NCI-H1105 (cell line): ENCODE measurements around the gene CORO2A.

Experiments
- DNase-seq: peaks from one replicate; lab custom pipeline; 2025; lab: John Stamatoyannopoulos, UW

The CORO2A gene

GRCh38 chr9:98219794-98220370, 27.4 kb upstream of the CORO2A start:
- DNase-seq = no peak

DNA sequence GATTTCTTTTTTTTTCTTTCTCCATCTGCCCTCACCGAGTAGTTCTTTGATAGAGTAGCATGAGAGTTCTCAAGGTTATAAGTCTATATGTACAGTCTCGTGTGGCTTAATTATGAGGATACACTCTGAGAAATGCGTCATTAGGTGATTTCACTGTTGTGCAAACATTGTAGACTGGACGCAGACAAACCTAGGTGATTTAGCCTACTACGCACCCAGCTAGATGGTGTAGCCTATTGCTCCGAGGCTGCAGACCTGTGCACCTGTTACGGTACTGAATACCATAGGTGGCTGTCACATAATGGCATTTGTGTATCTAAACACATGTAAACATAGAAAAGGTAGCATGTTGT, 26.9 kb upstream of the CORO2A start:
- no peak for DNase-seq

DNA sequence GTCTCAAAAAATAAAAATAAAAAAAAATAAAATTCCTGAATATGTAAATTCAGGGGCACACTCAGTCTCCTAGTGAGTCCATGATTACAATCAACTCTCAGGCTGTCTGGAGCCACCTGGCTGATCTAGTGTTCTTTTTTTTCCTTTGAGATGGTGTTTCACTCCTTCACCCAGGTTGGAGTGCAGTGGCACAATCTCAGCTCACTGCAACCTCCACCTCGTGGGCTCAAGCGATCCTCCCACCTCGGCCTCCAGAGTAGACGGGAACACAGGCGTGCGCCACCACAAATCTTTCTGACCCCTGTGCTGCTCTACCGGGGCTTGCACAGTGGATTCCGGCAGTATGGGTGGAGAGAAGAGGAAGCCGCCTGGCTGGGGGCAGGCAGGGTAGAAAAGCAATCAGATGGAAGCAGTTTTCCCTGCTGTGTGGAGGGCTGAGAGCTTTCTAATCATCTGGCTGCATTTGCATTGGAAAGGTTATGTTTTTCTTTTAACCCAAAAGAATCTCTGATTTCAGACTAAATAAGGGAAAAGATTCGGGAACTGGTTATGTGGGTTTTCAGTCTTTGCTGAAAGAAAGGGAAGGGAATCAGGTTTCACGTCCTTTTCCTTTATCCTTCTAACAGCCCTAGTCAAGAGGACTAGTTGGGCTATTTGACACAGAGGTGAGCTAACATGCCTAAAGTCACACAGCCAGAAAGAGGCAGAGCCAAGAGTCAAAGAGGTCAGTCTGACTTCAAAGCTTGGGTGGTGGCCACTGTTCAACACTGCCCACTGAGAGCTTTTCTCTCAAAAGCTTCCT, 26.3 kb upstream of the CORO2A start:
- no peak for DNase-seq

- DNase-seq = no peak
Observed at GRCh38 chr9:98217255-98217654, 24.8 kb upstream of the CORO2A start.

- no peak for DNase-seq
Observed at GRCh38 chr9:98216391-98216790, 24.0 kb upstream of the CORO2A start.

- DNase-seq = no peak
Observed at GRCh38 chr9:98215821-98216220, 23.4 kb upstream of the CORO2A start.

GRCh38 chr9:98215271-98215670, 22.8 kb upstream of the CORO2A start:
- DNase-seq = no peak

- no peak for DNase-seq
Observed at GRCh38 chr9:98214811-98215210, 22.4 kb upstream of the CORO2A start.

- DNase-seq = no peak
Observed at GRCh38 chr9:98211260-98211659, 18.8 kb upstream of the CORO2A start.

DNA sequence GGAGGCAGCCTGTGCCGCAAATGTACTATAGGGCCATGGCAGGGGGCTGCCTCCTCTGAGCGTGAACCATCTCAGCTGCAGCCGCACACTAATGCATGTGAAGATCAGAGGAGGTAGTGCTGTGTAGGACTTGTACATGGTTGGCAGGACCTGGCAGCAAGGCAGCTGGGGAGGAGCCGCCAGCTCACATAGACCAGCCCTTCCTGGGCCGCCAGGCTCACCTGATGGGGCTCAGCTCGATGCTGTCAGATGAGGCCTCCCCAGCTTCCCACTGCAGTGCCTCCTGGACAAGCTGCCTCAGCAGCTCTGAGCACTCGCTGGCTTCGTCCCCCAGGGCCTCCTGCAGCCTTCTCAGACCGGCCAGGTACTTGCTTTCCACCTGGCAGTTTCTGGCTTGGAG, 18.0 kb upstream of the CORO2A start:
- no peak for DNase-seq

GRCh38 chr9:98209530-98209929, 17.1 kb upstream of the CORO2A start:
- no peak for DNase-seq

DNA sequence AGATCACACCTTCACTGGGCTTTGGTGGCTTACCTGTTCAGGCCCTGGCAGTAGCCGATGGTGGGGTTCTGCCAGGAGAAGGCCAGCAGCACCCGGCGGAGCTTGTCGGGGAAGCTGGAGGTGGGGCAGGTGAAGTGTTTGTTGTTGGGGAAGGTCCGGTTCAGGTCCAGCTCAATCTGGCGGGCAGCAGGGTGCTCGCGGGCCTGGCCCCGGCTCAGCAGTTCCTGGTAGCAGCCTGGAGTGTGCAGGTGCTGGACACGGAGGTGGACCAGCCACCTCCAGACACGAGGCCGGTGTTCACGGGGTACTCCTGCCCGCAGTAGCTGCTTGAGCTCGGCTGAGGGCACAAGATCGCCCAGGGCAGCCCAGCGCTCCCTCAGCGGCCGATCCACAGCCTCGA, 16.2 kb upstream of the CORO2A start:
- DNase-seq = no peak

DNA sequence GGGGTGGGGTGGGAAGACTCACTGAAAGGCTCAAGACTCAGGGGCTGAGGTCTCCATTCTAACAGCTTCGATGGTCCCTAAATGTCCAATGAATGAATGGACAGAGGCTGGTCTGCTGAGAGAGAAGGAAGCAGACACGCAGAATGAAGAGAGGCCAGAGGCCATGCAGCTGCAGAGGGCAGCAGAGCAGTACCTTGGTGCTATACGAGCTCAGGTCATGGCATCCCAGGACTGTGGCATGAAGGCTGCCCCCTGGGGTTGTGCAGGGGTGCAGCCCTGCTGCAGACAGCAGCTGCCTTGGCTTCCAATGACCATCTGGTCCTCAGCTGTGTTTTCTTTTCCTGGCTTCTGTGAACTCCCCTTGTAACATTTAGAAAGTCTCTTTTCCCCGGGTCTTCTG, 15.2 kb upstream of the CORO2A start:
- no peak for DNase-seq

- DNase-seq = no peak
Observed at GRCh38 chr9:98206754-98207153, 14.3 kb upstream of the CORO2A start.

GRCh38 chr9:98204692-98205091, 12.3 kb upstream of the CORO2A start:
- DNase-seq = no peak

DNA sequence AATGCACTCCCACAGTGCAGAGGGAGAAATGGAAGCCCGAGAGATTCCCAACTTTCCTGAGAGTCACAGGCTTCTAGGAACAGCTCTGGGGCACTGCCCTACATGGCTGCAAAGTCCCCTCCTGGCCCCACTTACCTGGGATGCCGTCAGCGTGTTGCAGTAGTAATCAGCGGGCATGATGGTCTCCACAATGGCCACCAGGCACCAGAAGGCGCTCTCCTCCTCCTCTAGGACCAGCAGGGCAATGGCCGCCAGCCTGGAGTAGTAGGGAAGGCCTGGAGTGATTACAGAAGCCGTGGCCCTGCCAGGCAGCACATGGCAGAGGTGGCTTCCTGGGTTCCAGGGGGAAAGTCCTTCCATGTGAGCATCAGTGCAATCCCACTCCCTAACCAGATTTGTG, 10.7 kb upstream of the CORO2A start:
- no peak for DNase-seq

DNA sequence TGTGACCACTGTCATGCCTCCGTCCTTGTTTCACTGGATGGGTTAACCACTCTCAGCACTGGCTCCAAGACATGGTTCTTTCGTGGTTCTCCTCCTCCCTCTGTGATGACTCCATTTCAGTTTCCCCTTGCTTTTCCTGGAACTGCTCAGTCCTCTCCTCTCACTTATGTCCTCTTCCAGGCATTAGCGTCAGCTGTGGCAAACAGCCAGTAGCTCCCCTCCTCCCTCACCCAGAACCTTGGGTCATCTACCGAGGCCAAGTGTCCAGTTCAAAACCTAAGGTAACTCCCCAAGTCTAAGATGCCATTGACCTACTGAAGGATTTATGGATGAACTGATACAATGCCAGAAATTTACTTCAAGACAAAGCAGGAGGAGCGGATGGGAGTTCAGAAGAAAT, 9.8 kb upstream of the CORO2A start:
- DNase-seq = no peak

GRCh38 chr9:98201749-98202148, 9.3 kb upstream of the CORO2A start:
- DNase-seq = no peak

DNA sequence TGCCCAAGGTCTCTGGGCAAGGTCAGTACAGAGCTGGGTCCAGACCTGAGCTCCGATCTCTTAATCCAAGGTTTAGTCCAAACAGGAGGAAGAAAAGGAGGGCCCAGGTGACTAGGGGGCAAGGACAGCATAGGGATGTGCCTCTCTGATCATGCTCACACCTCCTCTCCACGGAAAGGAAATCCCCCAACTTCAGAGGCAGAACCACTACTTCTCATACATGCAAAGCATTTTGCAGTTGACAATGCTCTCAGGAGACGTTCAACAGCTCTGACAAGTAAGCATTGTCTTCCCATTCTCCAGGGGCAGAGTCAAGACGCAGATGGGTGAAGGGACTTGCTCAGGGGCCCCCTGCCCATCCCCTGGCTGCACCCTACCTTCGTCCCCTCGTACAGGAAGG, 8.7 kb upstream of the CORO2A start:
- DNase-seq = no peak

DNA sequence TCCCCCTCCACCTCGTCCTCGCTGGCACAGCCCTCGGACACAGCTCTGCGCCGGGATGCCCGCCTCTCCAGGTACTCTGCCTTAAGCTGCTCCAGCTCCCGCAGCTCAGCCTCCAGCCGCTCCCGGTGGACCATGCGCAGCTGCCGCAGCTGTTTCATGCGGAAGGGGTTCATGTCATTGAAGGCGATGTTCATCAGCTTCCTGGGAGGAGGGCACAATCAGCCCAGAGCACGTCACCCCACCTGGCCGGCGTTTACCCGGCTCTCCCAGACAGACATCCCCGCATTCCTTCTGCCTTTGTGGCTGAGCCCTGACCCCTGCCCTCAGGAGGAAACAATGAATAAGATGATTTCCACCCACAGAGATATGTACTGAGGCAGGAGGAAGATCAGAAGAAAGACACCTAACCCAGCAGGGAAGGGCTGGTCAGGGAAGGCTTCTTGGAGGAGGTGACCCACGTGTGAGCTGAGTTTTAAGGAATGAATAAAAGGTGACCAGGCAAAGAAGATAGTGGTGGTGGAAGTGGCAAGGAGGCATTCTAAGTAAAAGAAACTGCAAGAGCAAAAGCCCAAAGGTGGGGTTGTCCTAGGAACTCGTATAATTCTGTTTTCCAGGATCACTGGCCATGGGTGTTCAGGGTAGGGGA, 7.1 kb upstream of the CORO2A start:
- no peak for DNase-seq

- DNase-seq = no peak
Observed at GRCh38 chr9:98195671-98196070, 3.2 kb upstream of the CORO2A start.

DNA sequence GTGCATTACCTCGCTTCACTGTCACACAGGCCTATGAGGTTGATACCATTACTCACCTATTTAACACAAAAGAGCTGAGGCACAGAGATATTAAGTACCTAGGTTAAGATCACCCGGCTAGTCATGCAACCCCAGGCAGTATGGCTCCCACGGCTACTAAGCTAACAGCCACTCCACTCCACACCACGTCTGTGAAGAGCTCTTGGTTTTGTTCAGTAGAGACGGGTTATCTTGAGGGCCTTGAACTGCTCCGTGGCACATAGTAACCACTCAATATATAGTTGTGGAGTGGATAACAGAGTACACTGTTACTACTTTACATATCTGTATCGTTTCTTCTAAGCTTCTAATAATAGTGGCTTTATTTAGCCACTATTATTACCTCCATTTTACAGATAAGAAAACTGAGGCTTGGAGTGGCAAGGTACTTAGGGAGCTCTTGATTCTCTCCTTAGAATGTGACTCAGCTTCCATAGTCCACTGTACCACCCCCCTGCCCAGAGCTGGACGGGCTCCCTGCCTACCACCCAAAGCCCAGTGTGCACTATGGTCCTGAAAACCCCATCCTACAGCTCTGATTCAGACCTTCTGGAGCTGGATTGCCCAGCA, 1.0 kb upstream of the CORO2A start:
- no peak for DNase-seq
